Activated naive CD4-positive, alpha-beta T cell treated with anti-CD3 and anti-CD28 coated beads for 36 hours (primary cell): ENCODE measurements around the gene CEP290. TPM values are rescaled to one million over a fixed set of nuclear protein-coding genes. Genes with fewer than 3 reads are reported as not detected.
"Not testable (repeated sequence)": the region's sequence is repeated elsewhere in the genome, so short reads cannot be mapped to it uniquely, and the experiment has no call there.

ENCODE experiments used
- CTCF ChIA-PET: fragments of 350-600 bp; sonication (Branson Sonifier 250); formaldehyde crosslinking; loops from one replicate; lab custom pipeline; 2021; ENCODE audit warnings: antibody characterized with exemption; lab: Charles Lee
- DNase-seq: peaks from one replicate; pipeline ENCODE4 v3.0.0-alpha.2; 2020
- H3K27ac Mint-ChIP-seq: one replicate; pipeline ENCODE4 v1.8.0; 2021; ENCODE audit warnings: mild to moderate bottlenecking, mixed read lengths
- H3K27me3 Mint-ChIP-seq: one replicate; pipeline ENCODE4 v1.8.0; 2021; ENCODE audit warnings: low read depth, mixed read lengths
- H3K36me3 Mint-ChIP-seq: one replicate; pipeline ENCODE4 v1.8.0; 2021; ENCODE audit warnings: low read depth, mixed read lengths
- H3K4me1 Mint-ChIP-seq: one replicate; pipeline ENCODE4 v1.8.0; 2021; ENCODE audit warnings: low read depth, mixed read lengths
- H3K4me3 Mint-ChIP-seq: one replicate; pipeline ENCODE4 v1.8.0; 2021; ENCODE audit warnings: mild to moderate bottlenecking, moderate library complexity, mixed read lengths
- H3K9me3 Mint-ChIP-seq: one replicate; pipeline ENCODE4 v1.8.0; 2021; ENCODE audit warnings: mixed read lengths
- intact Hi-C: fragments of 100-400 bp; cut with micrococcal nuclease; formaldehyde crosslinking; loops from one replicate; pipeline ENCODE4 v1.15.1; 2023
- total RNA-seq, 2 experiments: library from RNA; stranded (reverse); gene quantifications; one replicate each; pipeline ENCODE4 v1.2.3, GENCODE V29; 2021

CEP290 gene
- total RNA-seq, 2 experiments from 2014 or later = 12.7 to 13.6 TPM

DNA sequence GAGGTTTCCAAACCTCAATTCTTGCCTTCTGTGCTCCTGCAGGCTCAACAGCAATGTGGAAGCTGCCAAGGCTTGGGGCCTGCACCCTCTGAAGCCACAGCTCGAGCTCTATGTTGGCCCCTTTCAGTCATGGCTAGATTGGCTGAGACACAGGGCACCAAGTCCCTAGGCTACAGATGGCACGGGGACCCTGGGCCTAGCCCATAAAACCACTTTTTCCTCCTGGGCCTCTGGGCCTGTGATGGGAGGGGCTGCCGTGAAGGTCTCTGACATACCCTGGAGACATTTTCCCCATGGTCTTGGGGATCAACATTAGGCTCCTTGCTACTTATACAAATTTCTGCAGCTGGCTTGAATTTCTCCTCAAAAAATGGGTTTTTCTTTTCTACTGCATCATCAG is 110.7 kb downstream of the CEP290 start:
- H3K9me3 Mint-ChIP-seq, H3K27me3 Mint-ChIP-seq, H3K27ac Mint-ChIP-seq, CTCF ChIA-PET, DNase-seq, H3K36me3 Mint-ChIP-seq, H3K4me3 Mint-ChIP-seq: not testable (repeated sequence)
- intact Hi-C loops = loop anchor here (10.0 kb wide), 1 partner anchor 1464 kb away; no protein-coding TSS in a partner anchor
- peaks cover 16% of the 10 kb centered on the region for H3K4me1 Mint-ChIP-seq

- CTCF ChIA-PET = no interaction called here
- intact Hi-C loops = no loop called here
- Mint-ChIP-seq H3K4me3 (no peak within 1 kb of the TSS), H3K4me1 (peaks cover 6% of the 10 kb centered on the region), H3K9me3 (no peaks in the 10 kb centered on the region), H3K36me3 (no peaks in the 10 kb centered on the region), H3K27me3 (no peaks in the 10 kb centered on the region), H3K27ac (no peak within 1 kb of the TSS)
- DNase-seq = no peak
Measured at GRCh38 chr12:88029093-88029665, 112.7 kb downstream of the CEP290 start, which contains the start of gene C12orf50. Gene C12orf50 (minus strand): TSS chr12:88029401. CDS start chr12:88026962, 2,439 bp downstream.

DNA sequence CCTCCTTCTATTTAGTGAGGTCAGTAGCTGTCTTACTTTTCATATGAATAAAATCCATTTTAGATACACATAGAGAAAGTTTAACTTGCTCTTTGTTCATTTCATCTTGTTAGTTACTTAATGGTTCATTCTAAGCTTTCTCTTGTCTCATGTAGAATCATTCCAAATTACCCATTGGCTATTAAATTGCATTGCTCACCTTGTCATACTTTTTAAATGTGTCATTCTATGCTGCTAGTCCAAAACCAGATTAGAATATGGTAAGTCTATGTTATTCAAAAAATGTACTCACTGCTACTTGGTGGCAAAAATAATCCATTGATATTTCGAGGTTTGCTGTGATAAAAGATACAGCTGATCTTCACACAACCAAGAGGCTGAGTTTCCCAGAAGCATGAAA is 115.7 kb downstream of the CEP290 start:
- no peak overlapping the region for H3K27ac Mint-ChIP-seq
- CTCF ChIA-PET = no interaction called here

DNA sequence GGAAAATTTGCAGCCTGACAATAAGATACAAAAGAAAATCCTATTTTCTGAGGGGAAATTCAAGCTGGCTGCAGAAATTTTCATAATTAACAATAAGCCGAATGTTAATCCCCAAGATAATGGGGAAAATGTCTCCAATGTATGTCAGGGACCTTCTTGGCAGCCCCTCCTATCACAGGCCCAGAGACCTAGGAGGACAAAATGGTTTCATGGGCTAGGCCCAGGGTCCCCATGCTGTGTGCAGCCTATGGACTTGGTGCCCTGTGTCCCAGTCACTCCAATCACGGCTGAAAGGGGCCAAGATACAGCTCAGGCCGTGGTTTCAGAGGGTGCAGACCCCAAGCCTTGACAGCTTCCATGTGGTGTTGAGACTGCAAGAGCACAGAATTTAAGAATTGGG is 123.9 kb downstream of the CEP290 start:
- CTCF ChIA-PET = interaction anchor here (0.6 kb wide), 1 partner anchor 30 kb away, joined by 3 read pairs; no protein-coding TSS in a partner anchor
- H3K9me3 Mint-ChIP-seq = peaks cover 6% of the 10 kb centered on the region
- H3K4me3 Mint-ChIP-seq = no peak overlapping the region
- H3K27me3 Mint-ChIP-seq = peaks cover 14% of the 10 kb centered on the region
- peaks cover 3% of the 10 kb centered on the region for H3K36me3 Mint-ChIP-seq
- intact Hi-C loops = no loop called here
- H3K4me1 Mint-ChIP-seq = no peaks in the 10 kb centered on the region
- no peak for DNase-seq
- H3K27ac Mint-ChIP-seq = no peak overlapping the region

More for the DNA sequence above, 115.7 kb downstream of the CEP290 start:
- Mint-ChIP-seq H3K4me3 (no peak overlapping the region), H3K36me3 (no peaks in the 10 kb centered on the region), H3K4me1 (no peaks in the 10 kb centered on the region), H3K9me3 (no peaks in the 10 kb centered on the region), H3K27me3 (no peaks in the 10 kb centered on the region)
- intact Hi-C loops = no loop called here
- DNase-seq = no peak

GRCh38 chr12:88015825-88016224 is 126.1 kb downstream of the CEP290 start:
- peaks cover 6% of the 10 kb centered on the region for H3K9me3 Mint-ChIP-seq
- H3K27ac Mint-ChIP-seq = no peak overlapping the region
- peaks cover 3% of the 10 kb centered on the region for H3K36me3 Mint-ChIP-seq
- H3K4me1 Mint-ChIP-seq = no peaks in the 10 kb centered on the region
- CTCF ChIA-PET = no interaction called here
- H3K27me3 Mint-ChIP-seq = peaks cover 20% of the 10 kb centered on the region
- DNase-seq = no peak
- H3K4me3 Mint-ChIP-seq = no peak overlapping the region
- intact Hi-C loops = no loop called here

- H3K4me3 Mint-ChIP-seq = no peak overlapping the region
- CTCF ChIA-PET = no interaction called here
- H3K9me3 Mint-ChIP-seq = no peaks in the 10 kb centered on the region
- peaks cover 13% of the 10 kb centered on the region for H3K27me3 Mint-ChIP-seq
- no peak overlapping the region for H3K27ac Mint-ChIP-seq
- no peaks in the 10 kb centered on the region for H3K4me1 Mint-ChIP-seq
- DNase-seq = no peak
- intact Hi-C loops = no loop called here
- no peaks in the 10 kb centered on the region for H3K36me3 Mint-ChIP-seq
Measured at GRCh38 chr12:88011755-88012154, 130.1 kb downstream of the CEP290 start.

- no peak for DNase-seq
- Mint-ChIP-seq H3K27me3 (peaks cover 14% of the 10 kb centered on the region), H3K36me3 (no peaks in the 10 kb centered on the region), H3K4me3 (no peak overlapping the region), H3K9me3 (peaks cover 2% of the 10 kb centered on the region), H3K4me1 (no peaks in the 10 kb centered on the region), H3K27ac (no peak overlapping the region)
- CTCF ChIA-PET = no interaction called here
- intact Hi-C loops = no loop called here
Measured at GRCh38 chr12:88006351-88006750, 135.5 kb downstream of the CEP290 start.

DNA sequence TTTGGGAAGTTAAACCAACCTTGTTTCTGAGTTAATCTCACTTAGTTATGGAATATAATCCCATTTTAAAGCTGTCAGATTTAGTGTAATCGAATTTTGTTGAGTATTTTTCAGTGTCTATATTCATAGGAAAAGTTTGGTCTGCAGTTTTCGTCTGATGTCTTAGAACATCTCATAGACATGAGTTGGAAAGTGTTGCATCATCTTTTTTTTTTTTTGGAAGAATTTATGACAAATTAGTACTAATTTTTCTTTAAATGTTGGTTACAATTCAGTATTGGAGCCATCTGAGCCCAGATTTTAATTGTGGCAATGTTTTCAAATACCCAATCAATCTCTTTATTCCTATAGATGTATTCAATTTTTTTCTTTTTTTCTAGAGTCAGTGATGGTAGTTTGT is 140.6 kb downstream of the CEP290 start:
- Mint-ChIP-seq H3K27ac (no peak overlapping the region), H3K4me3 (no peak overlapping the region), H3K36me3 (no peaks in the 10 kb centered on the region), H3K9me3 (peaks cover 2% of the 10 kb centered on the region), H3K4me1 (no peaks in the 10 kb centered on the region), H3K27me3 (peaks cover 21% of the 10 kb centered on the region)
- no peak for DNase-seq
- CTCF ChIA-PET = no interaction called here
- intact Hi-C loops = no loop called here

Other genes starting within 250 kb of the CEP290 start
- gene C12orf50, start 112.7 kb downstream of the CEP290 start, total RNA-seq = under 1 TPM; 0.07 TPM
- gene TMTC3, start 219 bp upstream of the CEP290 start, total RNA-seq = 1 to 10 TPM; 5.2 TPM